ENCODE data around the gene P3H2.
A peak's percentile ranks its signal among the peaks of the same experiment; 100 is the strongest.

Gene P3H2

DNA sequence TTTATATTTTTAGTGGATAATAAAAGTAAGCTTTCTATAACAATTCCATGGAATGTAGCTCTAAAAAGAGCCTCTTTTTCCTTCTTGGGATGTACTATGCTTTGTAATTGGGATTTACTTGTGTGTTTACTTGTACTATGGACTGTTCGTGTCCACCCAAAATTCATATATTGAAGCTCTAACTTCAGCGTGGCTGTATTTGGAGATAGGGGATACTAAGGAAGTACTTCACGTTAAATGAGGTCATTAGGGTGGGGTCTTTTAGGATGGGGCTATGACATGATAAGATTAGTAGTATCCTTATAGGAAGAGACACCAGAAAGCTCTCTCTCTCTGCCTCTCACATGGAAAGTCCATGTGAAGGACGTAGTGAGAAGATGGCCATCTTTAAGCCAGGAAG is 64.9 kb downstream of the P3H2 start:
- TF ChIP-seq ESRRG (CRISPR knock-in tag; IDR thresholded peaks at IDR 0.05) = no peak
- TF ChIP-seq, protein P1, sequence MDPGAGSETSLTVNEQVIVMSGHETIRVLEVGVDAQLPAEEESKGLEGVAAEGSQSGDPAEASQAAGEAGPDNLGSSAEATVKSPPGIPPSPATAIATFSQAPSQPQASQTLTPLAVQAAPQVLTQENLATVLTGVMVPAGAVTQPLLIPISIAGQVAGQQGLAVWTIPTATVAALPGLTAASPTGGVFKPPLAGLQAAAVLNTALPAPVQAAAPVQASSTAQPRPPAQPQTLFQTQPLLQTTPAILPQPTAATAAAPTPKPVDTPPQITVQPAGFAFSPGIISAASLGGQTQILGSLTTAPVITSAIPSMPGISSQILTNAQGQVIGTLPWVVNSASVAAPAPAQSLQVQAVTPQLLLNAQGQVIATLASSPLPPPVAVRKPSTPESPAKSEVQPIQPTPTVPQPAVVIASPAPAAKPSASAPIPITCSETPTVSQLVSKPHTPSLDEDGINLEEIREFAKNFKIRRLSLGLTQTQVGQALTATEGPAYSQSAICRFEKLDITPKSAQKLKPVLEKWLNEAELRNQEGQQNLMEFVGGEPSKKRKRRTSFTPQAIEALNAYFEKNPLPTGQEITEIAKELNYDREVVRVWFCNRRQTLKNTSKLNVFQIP (CRISPR knock-in tag; IDR thresholded peaks at IDR 0.05; ENCODE audit: borderline replicate concordance, low read depth) = no peak
- no peak for TF ChIP-seq ZC3H10 (CRISPR knock-in tag; IDR thresholded peaks at IDR 0.05)
- TF ChIP-seq OSR1 (CRISPR knock-in tag; IDR thresholded peaks at IDR 0.05) = no peak
- TF ChIP-seq ZNF565 (CRISPR knock-in tag; conservative IDR thresholded peaks at IDR 0.05; ENCODE audit: low read depth) = no peak
- TF ChIP-seq, protein P2, sequence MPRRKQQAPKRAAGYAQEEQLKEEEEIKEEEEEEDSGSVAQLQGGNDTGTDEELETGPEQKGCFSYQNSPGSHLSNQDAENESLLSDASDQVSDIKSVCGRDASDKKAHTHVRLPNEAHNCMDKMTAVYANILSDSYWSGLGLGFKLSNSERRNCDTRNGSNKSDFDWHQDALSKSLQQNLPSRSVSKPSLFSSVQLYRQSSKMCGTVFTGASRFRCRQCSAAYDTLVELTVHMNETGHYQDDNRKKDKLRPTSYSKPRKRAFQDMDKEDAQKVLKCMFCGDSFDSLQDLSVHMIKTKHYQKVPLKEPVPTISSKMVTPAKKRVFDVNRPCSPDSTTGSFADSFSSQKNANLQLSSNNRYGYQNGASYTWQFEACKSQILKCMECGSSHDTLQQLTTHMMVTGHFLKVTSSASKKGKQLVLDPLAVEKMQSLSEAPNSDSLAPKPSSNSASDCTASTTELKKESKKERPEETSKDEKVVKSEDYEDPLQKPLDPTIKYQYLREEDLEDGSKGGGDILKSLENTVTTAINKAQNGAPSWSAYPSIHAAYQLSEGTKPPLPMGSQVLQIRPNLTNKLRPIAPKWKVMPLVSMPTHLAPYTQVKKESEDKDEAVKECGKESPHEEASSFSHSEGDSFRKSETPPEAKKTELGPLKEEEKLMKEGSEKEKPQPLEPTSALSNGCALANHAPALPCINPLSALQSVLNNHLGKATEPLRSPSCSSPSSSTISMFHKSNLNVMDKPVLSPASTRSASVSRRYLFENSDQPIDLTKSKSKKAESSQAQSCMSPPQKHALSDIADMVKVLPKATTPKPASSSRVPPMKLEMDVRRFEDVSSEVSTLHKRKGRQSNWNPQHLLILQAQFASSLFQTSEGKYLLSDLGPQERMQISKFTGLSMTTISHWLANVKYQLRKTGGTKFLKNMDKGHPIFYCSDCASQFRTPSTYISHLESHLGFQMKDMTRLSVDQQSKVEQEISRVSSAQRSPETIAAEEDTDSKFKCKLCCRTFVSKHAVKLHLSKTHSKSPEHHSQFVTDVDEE (CRISPR knock-in tag; IDR thresholded peaks at IDR 0.05) = no peak
- no peak for TF ChIP-seq ZNF70 (CRISPR knock-in tag; IDR thresholded peaks at IDR 0.05)
- TF ChIP-seq ISL1 (CRISPR knock-in tag; IDR thresholded peaks at IDR 0.05) = no peak
- no peak for TF ChIP-seq ZFP30 (CRISPR knock-in tag; IDR thresholded peaks at IDR 0.05)
- TF ChIP-seq ZNF8 (CRISPR knock-in tag; IDR thresholded peaks at IDR 0.05) = no peak
- ATAC-seq = no peak

DNA sequence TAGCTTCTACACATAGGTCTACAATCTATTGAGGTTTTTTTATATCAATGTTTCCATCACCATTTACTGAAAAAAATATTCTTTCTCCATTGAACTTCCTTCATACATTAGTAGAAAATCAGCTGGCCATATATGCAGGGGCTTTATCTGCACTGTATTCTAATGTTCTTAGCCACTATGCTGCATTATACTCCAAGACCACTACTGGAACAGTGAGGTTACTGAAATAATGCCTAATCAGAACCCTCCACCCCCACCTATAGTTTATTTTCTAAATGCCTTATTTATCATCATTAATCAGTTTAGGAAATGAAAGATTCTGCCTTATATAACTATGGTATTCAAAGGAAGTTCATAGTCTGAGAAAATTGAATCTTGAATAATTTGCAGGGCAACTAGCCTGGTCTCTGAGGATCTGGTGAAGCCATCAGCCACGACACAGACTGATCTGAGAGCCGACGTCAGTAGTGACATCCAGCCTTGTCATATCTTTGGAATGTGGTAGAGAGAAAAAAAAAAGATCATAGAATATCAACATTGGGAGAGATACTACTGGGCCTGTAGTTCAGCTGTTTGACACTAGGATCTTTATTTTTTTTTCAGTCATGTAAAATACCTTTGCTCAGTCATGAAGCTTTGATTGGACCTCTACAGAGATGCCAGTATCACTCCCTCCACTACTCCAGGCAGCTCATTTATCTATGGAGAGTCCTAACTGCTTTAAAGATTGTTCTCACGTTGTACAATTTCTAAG is 66.6 kb downstream of the P3H2 start:
- TF ChIP-seq ESRRG (CRISPR knock-in tag; IDR thresholded peaks at IDR 0.05) (no peak), ARNTL (CRISPR knock-in tag; IDR thresholded peaks at IDR 0.05; ENCODE audit: borderline replicate concordance, low read depth) (no peak), RARB (CRISPR knock-in tag; IDR thresholded peaks at IDR 0.05) (no peak), OSR1 (CRISPR knock-in tag; IDR thresholded peaks at IDR 0.05) (no peak), CSDC2 (CRISPR knock-in tag; IDR thresholded peaks at IDR 0.05) (no peak), ZNF565 (CRISPR knock-in tag; conservative IDR thresholded peaks at IDR 0.05; ENCODE audit: low read depth) (no peak), TCF4 (CRISPR knock-in tag; IDR thresholded peaks at IDR 0.05; ENCODE audit: borderline replicate concordance) (no peak)
- TF ChIP-seq, protein P3, sequence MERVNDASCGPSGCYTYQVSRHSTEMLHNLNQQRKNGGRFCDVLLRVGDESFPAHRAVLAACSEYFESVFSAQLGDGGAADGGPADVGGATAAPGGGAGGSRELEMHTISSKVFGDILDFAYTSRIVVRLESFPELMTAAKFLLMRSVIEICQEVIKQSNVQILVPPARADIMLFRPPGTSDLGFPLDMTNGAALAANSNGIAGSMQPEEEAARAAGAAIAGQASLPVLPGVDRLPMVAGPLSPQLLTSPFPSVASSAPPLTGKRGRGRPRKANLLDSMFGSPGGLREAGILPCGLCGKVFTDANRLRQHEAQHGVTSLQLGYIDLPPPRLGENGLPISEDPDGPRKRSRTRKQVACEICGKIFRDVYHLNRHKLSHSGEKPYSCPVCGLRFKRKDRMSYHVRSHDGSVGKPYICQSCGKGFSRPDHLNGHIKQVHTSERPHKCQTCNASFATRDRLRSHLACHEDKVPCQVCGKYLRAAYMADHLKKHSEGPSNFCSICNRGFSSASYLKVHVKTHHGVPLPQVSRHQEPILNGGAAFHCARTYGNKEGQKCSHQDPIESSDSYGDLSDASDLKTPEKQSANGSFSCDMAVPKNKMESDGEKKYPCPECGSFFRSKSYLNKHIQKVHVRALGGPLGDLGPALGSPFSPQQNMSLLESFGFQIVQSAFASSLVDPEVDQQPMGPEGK (CRISPR knock-in tag; IDR thresholded peaks at IDR 0.05; ENCODE audit: borderline replicate concordance) = no peak
- ATAC-seq = peak; percentile 93

DNA sequence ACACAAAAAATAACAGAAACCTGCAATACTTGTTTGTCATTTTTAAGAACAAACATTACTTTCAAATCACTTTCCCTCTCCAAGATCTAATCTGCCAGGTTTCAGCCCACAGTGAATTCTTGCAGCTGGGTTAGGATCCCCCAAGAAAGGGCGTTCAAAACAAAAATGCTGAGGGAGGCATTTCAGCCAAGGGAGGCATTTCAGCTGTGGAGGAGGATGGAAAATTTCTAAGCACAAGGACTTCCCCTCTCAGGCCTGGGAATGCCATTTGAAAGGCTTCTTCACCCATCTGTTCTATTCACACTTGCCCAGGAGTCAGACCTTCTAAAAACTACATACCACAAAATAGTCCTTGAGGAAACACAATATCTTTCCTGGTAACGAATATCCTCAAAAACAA is 69.1 kb downstream of the P3H2 start:
- TF ChIP-seq ZNF565 (CRISPR knock-in tag; conservative IDR thresholded peaks at IDR 0.05; ENCODE audit: low read depth) (no peak), PPARA (CRISPR knock-in tag; IDR thresholded peaks at IDR 0.05; ENCODE audit: borderline replicate concordance) (no peak)
- no peak for ATAC-seq

DNA sequence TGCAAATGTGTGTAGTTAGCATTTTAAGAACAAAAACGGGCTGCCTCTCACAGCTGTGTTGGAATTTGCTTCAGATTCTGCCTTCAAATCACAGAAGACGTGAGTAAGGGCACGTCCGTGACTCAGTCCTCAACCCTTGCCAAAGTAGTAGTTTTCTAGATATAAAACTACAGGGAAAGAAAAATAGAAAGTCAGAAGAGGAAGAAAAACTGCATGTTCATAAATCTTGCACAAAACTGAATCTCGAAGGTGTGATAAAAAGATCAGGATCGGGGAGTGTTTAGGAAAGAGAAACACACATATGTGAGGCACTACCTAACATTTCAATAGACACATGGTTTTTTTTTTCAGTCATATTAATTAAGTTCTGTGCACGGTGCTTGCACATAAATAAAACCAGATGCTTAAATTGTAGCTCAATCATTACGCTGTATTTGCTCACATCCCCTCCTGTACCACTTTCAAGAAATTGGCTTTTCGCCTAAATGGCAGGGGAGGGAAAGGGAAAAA is 71.7 kb downstream of the P3H2 start:
- no peak for TF ChIP-seq TOX (CRISPR knock-in tag; IDR thresholded peaks at IDR 0.05; ENCODE audit: borderline replicate concordance)
- TF ChIP-seq TCF4 (CRISPR knock-in tag; IDR thresholded peaks at IDR 0.05; ENCODE audit: borderline replicate concordance) = peak; percentile 53; the same call in 1 of the 2 replicates
- ATAC-seq = peak; percentile 93

DNA sequence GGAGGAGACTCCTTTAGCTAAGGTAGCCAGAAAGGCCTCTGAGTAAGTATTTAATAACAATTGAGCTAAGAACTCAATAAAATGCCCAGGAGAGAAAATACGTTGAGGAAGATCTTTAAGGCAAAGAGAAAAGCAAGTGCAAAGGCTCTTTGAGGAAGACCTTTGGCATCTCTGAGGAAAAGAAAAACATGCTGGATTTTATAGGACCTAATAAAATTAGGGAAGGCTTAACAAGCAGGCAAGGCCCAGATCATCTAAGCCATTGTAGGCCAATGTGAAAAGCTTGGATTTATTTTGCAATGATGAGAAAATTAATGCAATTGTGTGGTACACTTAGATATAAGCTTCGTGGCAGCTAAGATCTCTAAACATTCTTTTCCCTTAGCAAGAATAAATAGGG is 75.7 kb downstream of the P3H2 start:
- TF ChIP-seq PPARA (CRISPR knock-in tag; IDR thresholded peaks at IDR 0.05; ENCODE audit: borderline replicate concordance) (no peak), ESRRG (CRISPR knock-in tag; IDR thresholded peaks at IDR 0.05) (no peak), ZFP30 (CRISPR knock-in tag; IDR thresholded peaks at IDR 0.05) (no peak), ZC3H10 (CRISPR knock-in tag; IDR thresholded peaks at IDR 0.05) (no peak), TOX (CRISPR knock-in tag; IDR thresholded peaks at IDR 0.05; ENCODE audit: borderline replicate concordance) (no peak), ISL1 (CRISPR knock-in tag; IDR thresholded peaks at IDR 0.05) (no peak), OSR1 (CRISPR knock-in tag; IDR thresholded peaks at IDR 0.05) (no peak), ARNTL (CRISPR knock-in tag; IDR thresholded peaks at IDR 0.05; ENCODE audit: borderline replicate concordance, low read depth) (no peak), GLIS3 (CRISPR knock-in tag; IDR thresholded peaks at IDR 0.05) (no peak)
- TF ChIP-seq, protein P2 (CRISPR knock-in tag; IDR thresholded peaks at IDR 0.05) = no peak
- ATAC-seq = no peak
